Head of caudate nucleus (tissue), 42 donors: ENCODE measurements around the gene UBTD1.

ENCODE experiments used
- DNase-seq, 42 donors: peaks; one replicate each; pipeline versions ENCODE4 v3.0.0 to v3.0.0-alpha.2; 2020 to 2021; ENCODE audit warnings: mixed read lengths in 7 of 42
- intact Hi-C: fragments of 100-400 bp; cut with DNase I; formaldehyde crosslinking; loops from one replicate; pipeline ENCODE4 v1.15.0; 2022

Gene UBTD1

GRCh38 chr10:97529685-97530465, 31.2 kb downstream of the UBTD1 start:
- no peak for DNase-seq
- intact Hi-C loops, result no loop called here

GRCh38 chr10:97531401-97531986, 32.8 kb downstream of the UBTD1 start:
- intact Hi-C loops, result no loop called here
- DNase-seq, result no peak

- DNase-seq, result peak in 23 of 42 donors; percentile 17 to 73 (median 50)
- intact Hi-C loops, result no loop called here
Measured at GRCh38 chr10:97532935-97533671, 34.4 kb downstream of the UBTD1 start.

- intact Hi-C loops, result no loop called here
- DNase-seq, result peak in 5 of 42 donors; percentile 19 to 48 (median 32)
Measured at GRCh38 chr10:97533888-97534287, 35.2 kb downstream of the UBTD1 start.

- DNase-seq, result peak in 40 of 42 donors; percentile 20 to 86 (median 65)
- intact Hi-C loops, result no loop called here
Measured at GRCh38 chr10:97534746-97535367, 36.1 kb downstream of the UBTD1 start.

- peak in 1 of 42 donors; percentile 16 for DNase-seq
- intact Hi-C loops, result no loop called here
Measured at GRCh38 chr10:97537186-97537869, 38.6 kb downstream of the UBTD1 start.

- intact Hi-C loops, result no loop called here
- DNase-seq, result peak in 8 of 42 donors; percentile 26 to 56 (median 42)
Measured at GRCh38 chr10:97538411-97538810, 39.7 kb downstream of the UBTD1 start.

- DNase-seq, result peak in 1 of 42 donors; percentile 26
Measured at GRCh38 chr10:97538839-97539238, 40.1 kb downstream of the UBTD1 start.

GRCh38 chr10:97539523-97540200, 40.9 kb downstream of the UBTD1 start:
- peak in 1 of 42 donors; percentile 19 for DNase-seq
- intact Hi-C loops, result no loop called here

More at GRCh38 chr10:97538839-97539238, 40.1 kb downstream of the UBTD1 start:
- intact Hi-C loops, result no loop called here

GRCh38 chr10:97540669-97541500, 42.2 kb downstream of the UBTD1 start:
- DNase-seq, result peak in 2 of 42 donors; percentile 28 to 49
- intact Hi-C loops, result no loop called here

GRCh38 chr10:97542169-97543024, 43.7 kb downstream of the UBTD1 start:
- DNase-seq, result peak in 41 of 42 donors; percentile 32 to 94 (median 70)

GRCh38 chr10:97543025-97543546, 44.4 kb downstream of the UBTD1 start:
- DNase-seq, result peak; percentile 73 to 98 (median 89)
- intact Hi-C loops, result no loop called here

More at GRCh38 chr10:97542169-97543024, 43.7 kb downstream of the UBTD1 start:
- intact Hi-C loops, result no loop called here

- intact Hi-C loops, result no loop called here
- peak in 1 of 42 donors; percentile 25 for DNase-seq
Measured at GRCh38 chr10:97546456-97547270, 47.9 kb downstream of the UBTD1 start.

GRCh38 chr10:97547271-97547600, 48.5 kb downstream of the UBTD1 start:
- intact Hi-C loops, result no loop called here
- DNase-seq, result no peak

- no peak for DNase-seq
- intact Hi-C loops, result no loop called here
Measured at GRCh38 chr10:97547962-97548361, 49.2 kb downstream of the UBTD1 start.
